GM18519 (cell line): ENCODE data around the gene CAPZA1.

Source experiments
- ATAC-seq: cut with Tn5 transposase; IDR thresholded peaks from one replicate; pipeline ENCODE4 v1.9.1; 2021; ENCODE audit warnings: mild to moderate bottlenecking, moderate library complexity; ENCODE audit not compliant: unreplicated experiment, low FRiP score

CAPZA1 gene

DNA sequence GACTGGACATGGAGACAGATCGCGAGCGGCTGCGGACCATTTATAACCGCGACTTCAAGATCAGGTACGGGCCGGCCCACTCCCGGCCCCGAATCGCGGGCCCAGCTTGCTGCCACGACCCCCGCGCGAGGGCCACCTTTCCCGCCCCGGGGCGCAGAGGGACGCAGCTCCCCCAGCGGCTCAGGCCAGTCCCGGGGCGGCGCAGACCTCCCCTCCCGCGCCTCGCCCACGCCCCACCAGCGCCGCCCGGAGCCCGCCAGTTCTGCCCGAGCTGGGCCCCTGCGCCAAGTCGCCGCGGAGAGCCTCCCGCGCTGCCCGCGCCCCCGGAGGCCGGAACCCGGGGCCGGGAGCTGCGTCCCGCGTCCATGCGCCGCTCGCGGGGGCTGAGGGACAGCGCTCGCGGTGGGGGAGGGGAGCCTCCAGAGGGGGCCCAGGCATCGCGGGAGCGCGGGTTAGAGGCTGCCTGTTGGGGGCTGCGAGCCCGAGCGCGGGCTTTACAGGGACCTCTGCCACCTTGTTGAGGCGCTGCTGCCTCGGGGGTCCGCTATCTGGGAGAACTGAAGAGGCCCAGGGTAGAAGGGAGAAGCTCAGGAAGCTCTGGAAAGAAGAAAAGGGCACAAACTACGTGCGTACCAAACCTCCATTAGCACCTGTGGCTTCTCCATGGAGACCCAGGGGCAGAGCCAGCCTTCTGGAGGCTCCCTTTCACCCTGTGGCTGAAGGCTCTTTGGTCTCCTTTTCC is 55.5 kb downstream of the CAPZA1 start:
- ATAC-seq = no peak

DNA sequence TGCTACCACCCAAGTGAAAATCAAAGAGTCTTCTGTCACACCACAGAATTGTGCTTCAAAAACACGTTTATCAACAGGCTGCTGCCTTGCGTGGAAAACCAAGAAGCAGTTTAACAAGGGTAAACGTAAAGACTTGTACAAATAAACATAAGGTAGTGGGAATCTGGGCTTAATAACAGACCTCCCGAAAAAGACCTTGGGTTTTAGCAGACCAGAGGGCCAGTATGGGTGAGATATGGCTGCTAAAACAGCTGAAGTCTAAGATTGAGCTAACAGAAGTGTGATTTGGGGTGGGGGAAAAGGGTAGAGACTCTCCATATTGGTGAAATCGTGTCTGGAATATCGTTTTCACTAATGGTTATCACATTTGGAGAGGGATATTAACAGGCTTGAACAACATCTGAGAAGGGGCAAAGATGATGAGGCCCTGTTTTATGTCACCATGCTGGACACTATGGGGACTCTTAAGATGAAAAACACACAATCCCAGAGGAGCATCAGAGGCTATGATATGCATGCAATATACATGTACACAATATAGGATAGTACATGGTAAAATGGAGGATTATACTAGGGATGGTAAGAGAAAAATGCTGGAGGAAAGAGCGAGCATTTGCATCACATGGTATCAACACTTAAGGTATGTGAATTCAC is 56.2 kb downstream of the CAPZA1 start:
- ATAC-seq = no peak

DNA sequence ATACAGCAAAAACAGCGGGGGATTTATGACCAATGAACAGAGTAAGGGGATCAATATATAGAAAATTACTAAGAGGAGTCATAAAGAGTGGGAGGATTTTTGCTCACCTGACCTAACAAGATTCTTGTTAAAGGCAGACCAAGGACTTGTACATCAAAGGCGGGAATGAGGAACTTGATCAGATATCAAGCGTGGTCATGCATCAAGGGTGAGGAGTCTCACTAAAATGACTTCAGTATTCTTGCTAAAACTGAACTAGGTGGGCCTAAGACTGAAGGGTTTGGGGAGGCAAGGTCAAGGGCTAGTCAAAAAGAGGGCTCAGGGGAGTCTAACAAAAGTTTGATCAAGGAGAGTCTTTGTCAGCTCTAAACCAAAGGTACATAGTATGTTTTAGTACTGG is 56.9 kb downstream of the CAPZA1 start:
- no peak for ATAC-seq

DNA sequence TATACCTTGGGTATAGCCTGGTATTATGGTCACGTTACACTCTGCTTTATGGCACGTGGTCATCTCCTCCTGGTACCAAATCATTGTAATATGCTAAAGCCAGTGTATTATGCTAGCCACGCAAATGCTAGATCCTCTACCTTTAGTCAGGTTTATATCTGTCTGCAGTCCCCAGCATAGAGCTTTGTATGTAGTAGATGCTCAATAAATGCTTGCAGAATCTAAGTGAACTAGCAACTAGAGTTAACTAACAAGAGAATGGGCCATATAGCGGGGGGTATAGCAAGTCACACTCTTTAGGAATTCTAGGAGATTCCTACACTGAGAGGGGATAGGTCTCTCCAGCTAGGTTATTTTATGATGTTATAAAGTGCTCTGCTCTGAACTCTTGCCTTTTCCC is 57.9 kb downstream of the CAPZA1 start:
- ATAC-seq = no peak

DNA sequence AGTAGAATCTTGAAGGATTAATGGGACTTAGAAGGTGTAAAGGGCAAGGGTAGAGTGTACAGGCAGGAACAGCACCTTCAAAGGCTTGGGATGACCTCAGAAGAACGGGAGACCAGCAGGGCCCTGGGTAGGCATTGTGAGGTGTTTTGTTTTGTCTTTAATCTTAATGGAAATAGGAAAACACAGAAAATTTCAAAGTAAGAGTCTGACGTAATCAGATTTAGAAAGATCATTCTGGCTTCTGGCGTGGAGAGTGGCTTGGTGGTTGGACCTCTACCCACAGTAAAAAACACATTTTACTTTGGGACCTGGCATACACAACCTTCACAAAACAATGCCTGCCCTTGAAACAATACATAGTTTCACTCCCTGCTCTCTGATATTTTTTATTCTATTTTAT is 59.0 kb downstream of the CAPZA1 start:
- ATAC-seq = no peak

DNA sequence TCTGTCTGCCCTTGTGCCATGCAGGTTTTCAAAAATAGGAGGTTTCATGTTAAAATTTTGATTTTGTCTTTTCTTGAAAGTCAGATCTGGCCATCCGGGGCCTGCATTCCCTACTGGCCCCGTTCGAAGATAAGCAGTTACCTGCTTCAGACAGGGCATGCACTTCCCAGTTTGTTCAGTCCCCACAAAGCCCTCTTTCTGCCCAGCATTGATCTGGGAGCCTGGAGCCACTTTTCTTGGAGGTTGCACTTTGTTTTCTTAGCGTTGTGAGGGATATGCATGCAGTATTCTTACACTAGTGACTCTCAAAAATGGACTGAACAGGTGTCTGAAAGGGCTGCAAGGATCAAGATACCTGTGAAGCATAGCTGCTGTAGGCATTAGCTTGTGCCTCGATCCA is 66.3 kb downstream of the CAPZA1 start:
- no peak for ATAC-seq

DNA sequence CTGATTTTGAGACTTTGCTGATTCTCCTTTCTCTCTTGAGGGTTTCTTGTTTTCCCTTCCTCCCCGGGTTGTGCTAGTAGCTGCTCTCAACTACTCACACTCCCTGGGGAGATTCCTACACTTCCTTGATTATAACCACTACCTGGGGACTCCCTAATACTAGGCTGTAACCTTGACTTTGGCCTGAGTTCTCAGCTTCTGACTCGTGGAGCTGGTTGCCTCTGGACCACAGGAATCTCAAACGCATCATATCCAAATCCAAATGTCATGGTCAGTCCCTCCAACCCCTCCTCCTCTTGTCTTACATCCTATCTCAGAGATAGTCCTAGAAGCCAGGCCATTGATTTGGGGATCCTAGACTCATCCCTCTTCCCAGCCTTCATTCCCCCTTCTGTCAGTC is 66.8 kb downstream of the CAPZA1 start:
- no peak for ATAC-seq

DNA sequence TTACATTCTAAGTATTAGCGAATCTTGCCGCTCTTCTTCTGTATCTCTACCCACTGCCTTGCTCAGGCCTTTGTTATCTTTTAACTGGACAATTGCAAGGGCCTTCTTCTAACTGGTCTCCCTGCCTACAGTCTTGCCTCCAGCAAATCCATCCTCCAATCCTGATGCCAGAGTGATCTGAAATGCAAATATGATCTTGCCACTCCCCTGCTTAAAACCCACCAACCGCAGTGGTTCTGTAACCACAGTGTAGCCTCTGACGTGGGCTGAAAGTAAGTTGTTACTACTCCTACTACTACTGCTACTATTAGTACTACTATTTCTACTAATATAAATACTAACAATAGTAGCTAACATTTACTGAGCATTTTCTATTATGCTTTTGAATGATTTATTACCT is 67.2 kb downstream of the CAPZA1 start:
- no peak for ATAC-seq

DNA sequence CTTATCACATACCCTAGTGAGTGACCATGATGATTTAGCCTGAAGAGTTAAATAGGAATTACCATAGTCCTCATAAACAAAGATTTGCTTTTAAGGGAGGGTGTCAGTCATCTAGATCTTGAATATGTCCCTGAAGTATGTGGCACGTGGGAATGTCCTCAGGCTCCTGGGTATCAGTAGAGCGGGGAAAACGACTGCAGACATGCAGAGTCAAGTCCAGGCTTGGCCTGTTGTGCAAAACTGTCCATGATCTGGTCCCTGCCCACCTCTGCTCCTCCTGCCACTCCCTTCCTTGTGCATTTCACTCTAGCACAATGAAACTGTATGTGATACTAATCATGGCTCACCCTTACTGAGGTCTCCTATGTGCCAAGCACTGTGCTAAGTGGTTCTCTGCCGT is 67.7 kb downstream of the CAPZA1 start:
- no peak for ATAC-seq

DNA sequence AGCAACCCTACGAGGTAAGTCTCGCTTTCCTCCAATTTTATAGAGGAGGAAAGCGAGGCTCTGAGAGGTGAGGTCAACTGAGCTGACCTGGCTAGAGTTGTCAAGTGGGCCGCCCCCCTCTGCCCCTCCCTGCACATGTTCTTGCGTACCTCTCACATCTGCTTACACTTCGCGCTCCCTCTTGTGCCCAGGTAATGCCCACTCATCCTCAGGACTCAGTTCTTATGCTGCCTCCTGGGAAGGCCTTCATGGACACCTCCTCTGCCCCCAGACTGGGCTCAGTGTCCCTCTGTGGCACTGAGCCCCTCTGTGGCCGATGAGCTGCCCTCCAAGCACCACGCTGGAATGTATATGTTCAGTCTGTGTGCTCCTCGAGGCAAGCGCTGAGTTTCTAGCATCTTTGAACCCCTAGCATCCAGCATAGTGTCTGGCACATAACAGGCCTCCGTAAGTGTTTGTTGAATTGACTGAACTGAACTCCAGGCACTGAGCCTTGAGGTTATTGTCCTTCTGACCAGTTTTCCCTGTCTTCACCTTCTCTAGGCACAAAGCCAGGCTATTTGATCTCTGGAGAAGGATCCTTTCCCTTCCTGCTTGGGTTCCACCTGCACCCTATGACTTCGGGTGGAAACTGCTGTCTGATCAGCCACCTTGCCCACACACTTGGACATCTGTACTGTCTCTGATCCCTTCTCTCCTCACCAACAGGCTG is 68.3 kb downstream of the CAPZA1 start:
- ATAC-seq = no peak

DNA sequence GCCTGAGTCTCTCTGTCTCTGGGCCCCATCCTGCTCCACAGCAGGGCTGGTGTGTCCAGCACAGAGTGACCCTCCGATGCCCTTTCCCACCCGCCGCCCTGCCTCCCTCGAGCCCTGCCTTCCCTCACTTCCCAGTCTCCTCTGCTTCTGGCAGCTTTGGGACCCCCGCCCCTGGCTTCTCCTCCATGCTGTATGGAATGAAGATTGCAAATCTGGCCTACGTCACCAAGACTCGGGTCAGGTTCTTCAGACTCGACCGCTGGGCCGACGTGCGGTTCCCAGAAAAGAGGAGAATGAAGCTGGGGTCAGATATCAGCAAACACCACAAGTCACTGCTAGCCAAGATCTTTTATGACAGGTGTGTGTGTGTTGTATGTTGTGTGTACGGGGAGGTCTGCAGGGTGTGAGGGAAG is 69.2 kb downstream of the CAPZA1 start:
- ATAC-seq = no peak

DNA sequence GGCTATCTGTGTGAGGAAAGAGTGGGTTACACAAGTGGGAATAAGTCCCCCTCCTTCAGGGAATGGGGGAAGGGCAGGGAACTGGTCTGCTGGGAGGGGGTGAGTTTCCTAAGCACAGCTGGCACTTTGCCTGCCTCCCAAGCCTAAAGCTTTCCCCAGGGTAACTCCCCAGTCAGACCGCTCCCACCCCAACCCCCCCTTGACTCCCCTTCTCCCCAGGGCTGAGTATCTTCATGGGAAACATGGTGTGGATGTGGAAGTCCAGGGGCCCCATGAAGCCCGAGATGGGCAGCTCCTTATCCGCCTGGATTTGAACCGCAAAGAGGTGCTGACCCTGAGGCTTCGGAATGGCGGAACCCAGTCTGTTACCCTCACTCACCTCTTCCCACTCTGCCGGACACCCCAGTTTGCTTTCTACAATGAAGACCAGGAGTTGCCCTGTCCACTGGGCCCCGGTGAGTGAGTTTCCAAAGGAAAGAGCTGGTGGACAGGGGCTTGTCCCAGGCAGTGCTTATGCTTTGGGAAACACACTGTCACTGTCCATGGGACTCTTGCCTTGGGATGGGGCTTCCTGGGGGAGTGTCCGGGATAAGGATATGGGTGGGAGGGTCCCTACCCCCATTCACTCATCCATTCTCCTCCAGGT is 69.7 kb downstream of the CAPZA1 start:
- ATAC-seq = no peak

DNA sequence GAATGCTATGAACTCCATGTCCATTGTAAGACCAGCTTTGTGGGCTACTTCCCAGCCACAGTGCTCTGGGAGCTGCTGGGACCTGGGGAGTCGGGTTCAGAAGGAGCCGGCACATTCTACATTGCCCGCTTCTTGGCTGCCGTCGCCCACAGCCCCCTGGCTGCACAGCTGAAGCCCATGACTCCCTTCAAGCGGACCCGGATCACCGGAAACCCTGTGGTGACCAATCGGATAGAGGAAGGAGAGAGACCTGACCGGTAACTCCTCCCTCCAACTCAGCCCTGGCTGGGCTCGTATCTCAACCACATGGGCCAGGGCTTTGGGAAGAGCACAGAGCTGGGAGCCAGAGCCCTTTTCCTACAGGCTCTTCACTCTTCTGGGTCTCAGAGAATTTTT is 70.2 kb downstream of the CAPZA1 start:
- ATAC-seq = no peak

DNA sequence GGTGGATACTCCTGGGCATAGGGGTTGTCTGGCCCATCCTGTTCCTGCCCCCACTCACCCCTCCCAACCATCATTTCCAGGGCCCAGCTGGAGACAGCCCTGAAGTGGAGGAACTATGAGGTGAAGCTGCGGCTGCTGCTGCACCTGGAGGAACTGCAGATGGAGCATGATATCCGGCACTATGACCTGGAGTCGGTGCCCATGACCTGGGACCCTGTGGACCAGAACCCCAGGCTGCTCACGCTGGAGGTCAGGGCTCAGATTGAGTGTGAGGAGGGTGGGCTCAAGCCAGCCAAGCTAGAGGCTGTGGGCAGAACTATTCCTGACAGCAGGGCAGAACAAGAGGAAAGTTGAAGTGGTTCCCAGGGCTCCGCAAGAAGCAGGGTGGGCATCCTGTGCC is 73.0 kb downstream of the CAPZA1 start:
- ATAC-seq = no peak

DNA sequence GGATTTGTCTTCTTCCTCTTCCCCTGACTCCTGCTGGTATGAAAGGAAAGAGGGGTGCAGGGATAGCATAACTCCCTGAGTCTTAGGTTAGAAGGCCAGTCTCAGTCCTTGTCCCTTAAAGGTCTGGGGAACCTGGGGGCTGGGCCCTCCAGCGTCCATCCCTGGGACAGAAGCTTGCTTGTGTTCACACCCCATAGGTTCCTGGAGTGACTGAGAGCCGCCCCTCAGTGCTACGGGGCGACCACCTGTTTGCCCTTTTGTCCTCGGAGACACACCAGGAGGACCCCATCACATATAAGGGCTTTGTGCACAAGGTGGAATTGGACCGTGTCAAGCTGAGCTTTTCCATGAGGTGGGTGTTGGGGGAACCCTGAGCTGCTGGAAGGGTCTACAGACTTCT is 74.2 kb downstream of the CAPZA1 start:
- ATAC-seq = no peak

DNA sequence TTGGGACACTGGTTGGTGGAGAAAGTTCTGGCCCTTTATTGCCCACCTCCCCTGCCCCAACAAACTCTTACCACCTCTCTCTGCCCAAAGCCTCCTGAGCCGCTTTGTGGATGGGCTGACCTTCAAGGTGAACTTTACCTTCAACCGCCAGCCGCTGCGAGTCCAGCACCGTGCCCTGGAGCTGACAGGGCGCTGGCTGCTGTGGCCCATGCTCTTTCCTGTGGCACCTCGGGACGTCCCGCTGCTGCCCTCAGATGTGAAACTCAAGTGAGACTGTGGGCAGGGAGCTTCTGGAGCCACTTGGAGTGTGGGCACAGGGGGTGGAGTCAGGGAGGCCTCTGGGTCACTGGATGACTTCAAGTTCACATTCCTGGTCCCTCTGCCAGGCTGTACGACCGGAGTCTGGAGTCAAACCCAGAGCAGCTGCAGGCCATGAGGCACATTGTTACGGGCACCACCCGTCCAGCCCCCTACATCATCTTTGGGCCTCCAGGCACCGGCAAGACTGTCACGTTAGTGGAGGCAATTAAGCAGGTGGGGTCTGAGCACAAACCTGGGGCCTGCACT is 74.8 kb downstream of the CAPZA1 start:
- ATAC-seq = no peak

DNA sequence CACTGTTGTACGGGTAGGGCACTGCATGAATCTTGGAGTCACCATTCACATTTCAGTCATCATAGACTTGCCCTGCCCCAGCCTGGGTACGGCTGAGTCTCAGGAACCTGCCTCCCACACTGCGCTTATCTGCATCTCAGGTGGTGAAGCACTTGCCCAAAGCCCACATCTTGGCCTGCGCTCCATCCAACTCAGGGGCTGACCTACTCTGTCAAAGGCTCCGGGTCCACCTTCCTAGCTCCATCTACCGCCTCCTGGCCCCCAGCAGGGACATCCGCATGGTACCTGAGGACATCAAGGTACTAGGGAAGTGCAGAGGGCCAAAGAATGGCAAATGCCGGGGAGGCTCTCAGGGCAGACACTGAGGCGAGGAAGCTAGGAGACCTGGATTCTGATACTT is 75.6 kb downstream of the CAPZA1 start:
- ATAC-seq = no peak

DNA sequence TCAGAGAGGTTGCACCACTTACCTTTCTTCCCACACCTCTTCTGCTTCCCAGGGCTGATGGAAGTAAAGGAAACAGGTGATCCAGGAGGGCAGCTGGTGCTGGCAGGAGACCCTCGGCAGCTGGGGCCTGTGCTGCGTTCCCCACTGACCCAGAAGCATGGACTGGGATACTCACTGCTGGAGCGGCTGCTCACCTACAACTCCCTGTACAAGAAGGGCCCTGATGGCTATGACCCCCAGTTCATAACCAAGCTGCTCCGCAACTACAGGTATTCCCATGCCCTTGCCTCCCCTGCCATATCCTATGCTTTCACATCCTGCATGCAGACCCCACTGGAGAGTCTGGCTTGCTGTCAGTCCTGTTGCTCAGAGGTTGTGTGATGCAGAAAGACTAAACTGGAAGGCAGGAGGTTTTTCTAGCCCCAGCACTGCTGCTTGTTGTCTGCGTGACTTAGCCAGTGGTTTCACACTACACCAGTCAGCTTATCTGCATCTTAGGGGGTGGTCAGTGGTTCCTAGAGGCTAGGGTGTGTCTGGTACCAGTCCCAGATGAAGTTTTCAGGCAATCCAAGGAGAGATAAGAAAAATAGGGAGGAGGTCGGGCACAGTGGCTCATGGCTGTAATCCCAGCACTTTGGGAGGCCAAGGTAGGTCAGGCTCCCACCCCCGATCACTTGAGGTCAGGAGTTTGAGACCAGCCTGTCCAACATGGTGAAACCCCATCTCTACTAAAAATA is 77.1 kb downstream of the CAPZA1 start:
- ATAC-seq = no peak

DNA sequence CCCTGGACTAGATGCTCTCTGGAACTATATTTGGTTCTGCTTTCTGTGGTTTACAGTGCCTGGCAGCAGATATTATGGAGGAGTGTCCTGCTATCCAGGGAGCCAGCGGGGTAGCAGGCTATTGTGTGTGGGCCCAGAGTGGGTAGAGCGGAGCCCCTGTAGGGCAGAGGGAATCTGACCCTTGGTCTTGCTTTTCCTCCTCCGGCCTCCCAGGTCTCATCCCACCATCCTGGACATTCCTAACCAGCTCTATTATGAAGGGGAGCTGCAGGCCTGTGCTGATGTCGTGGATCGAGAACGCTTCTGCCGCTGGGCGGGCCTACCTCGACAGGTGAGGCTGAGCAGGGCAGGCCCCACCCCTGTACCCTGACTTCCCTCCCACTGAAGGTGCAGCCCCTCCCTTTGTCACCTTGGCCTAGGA is 78.2 kb downstream of the CAPZA1 start:
- no peak for ATAC-seq
